Stimulated activated CD8-positive, alpha-beta memory T cell treated with anti-CD3 and anti-CD28 coated beads, Interleukin-7, amount 100 ng/mL, for 24 hours (primary cell): ENCODE results near the gene CDKL1.
"Not testable (repeated sequence)": the region's sequence is repeated elsewhere in the genome, so short reads cannot be mapped to it uniquely, and the experiment has no call there.

Source experiments
- DNase-seq: peaks from one replicate; pipeline ENCODE4 v3.0.0-alpha.2; 2020; ENCODE audit warnings: low read depth

CDKL1 gene

DNA sequence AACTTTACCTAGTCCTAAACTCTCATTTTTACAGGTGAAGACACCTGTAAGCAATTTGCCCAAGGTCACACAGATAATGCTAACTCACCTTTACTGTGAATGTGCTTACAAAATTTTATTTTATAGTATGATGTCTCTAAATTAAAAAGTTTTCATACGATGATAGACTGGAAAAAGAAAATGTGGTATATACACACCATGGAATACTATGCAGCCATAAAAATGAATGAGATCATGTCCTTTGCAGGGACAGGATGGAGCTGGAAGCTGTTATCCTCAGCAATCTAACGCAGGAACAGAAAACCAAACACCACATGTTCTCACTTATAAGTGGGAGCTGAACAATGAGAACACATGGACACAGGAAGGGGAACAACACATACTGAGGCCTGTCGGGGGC lies 40.4 kb downstream of the CDKL1 start:
- not testable (repeated sequence) for DNase-seq

DNA sequence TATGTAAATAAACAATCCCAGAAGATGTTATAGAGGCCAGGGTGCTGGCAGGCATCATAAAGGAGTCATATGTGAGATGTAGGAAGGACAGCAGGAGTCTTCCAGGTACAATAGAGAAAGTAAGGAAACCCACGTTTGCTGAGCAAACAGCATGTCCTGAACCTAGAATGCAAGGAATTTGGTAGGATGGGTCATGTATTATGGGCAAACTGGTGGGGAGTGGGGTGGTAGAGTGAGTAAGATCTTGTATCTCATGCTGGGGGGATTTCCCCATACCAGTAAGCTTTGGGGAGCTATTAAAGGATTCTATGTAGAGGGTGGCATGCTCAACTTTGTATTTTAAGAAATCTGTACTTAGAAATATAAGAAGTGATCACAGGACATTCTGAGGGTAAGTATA lies 41.0 kb downstream of the CDKL1 start:
- no peak for DNase-seq

GRCh38 chr14:50354527-50354926 lies 42.2 kb downstream of the CDKL1 start:
- no peak for DNase-seq

- no peak for DNase-seq
These were observed 43.6 kb downstream of the CDKL1 start for GRCh38 chr14:50353126-50353525.

DNA sequence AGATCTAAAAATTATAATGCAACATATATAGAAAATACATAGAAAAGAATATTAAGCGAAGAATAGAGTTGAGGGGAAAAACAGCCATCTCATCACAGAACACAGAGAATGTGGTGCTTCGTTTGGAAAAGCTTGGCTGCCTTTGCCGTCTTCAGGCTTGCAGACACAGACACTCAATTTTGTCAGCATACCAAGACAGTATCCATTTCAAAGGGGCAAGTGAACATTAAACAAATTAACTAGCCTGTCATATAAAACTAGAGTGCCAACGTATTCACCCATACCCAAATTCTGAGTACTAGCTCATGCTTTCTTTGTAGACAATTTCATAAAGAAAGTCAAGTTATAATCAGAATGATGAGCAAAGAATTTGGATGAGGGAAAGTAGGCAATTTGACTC lies 44.1 kb downstream of the CDKL1 start:
- DNase-seq: no peak

DNA sequence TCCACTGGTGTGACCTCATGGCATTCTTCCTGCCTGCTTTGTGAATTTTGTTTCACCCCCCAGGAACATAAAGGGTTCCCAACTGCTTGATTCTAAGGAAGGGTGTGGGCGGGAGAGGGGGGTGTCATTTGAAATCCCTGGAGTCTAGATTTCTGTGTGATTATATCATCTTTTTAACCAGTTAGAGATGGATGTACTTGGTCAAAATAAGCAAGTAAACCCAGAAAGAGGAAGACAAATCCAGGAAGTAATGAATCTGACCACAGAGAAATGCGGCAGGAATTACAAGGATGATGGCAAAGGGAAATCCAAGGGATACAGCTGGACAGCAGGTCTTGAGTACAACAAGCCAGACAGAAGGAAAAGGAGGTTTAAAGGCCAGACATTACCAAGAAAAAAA lies 45.7 kb downstream of the CDKL1 start:
- DNase-seq: no peak

- no peak for DNase-seq
These were observed 47.7 kb downstream of the CDKL1 start for GRCh38 chr14:50348933-50349332.

- no peak for DNase-seq
These were observed 49.2 kb downstream of the CDKL1 start for GRCh38 chr14:50347521-50347920.

DNA sequence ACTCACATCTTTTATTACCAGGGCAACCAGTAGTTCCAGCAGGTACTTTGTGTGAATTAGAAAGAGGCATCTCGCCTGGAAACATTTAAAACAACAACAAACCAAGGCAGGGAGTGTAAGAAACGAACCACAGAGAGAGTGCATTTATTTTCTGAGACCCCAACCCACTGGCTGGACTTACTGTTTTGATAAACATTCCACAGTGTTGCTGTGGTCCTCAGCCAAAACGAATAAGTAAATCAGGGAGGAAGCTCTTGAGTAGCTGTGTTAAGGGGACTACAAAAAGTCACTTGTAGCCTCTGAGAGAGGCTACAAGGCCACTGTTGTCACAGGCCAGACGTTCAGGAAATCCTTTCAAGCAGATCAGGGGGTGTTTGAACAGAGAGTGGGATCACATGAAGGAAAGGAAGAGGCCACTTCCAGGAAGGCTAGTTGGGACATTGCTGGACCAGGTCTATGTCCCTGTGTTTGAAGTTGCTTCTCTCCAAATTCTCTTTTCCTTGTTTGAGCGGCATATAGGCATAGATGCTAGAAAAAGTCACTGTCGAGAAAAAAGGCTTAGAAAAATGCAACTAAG lies 50.7 kb downstream of the CDKL1 start:
- DNase-seq: no peak

DNA sequence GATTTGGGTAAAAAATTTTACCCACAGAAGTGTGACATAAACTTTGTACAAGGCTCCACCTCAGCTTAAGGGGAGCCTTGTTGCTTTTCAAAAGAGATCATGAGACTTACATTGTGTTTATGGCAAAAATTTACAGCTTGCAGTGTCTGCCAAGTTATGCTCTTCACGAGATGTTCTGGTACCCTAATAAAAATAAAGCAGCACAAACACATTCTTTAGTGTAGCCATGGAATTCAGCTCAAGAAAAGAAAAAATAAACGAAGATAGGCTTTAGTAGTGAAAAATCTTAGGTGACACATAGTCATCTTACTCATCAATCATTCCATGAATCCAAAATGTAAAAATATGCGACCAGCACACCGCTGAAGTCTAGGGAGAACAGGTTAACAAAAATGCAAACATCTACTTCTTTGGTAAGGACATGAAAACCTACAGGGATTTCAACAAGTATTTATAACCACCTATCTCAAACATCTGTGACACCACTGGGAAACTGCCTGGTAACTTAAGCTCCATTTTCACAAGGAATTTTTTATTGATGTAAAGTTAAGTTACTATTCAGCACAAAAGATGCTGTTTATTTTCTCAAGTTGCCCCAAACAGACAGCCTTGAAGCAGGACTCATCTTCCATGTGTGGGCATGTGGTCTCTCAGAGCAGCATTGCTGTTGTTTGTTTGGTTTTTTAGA lies 51.7 kb downstream of the CDKL1 start:
- no peak for DNase-seq

GRCh38 chr14:50344116-50344775 lies 52.4 kb downstream of the CDKL1 start:
- DNase-seq: no peak

GRCh38 chr14:50343434-50343833 lies 53.2 kb downstream of the CDKL1 start:
- DNase-seq: no peak

DNA sequence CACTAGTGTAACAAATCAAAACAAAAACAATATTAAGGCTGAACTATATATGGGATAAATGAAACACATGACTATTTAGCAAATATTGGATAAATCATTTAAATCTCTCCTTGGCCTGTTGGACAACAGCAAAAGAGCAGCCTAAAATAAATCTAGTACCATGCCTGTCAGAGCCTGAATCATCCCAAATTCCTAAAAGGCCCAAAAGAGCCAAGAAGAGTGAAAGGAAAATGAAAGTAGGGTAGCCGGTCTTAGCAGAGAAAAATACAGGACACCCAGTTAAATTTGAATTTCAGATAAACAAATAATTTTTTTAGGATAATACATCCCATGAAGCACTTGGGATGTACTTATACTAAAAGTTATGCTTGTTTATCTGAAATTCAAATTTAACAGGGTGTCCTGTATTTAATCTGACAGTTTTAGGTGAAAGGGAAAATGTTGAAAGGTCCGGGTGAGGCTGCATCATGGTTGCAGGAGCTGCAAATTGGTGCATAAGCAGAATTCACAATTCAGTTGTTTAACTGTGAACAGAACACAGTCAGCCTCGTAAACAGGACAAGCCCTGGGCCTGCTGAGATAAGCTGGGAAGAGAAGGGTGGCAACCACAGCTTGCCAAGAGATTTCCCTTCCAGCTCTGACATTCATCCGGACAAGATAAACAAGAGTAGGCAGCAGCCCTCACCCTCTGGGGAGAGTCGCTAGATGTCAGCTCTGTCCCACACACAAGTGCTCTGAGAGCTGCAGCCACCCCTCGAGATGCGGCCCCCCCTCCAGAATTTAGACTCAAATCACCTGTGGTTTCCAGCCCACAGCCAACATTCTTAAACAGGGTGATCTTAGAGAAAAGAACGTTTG lies 54.2 kb downstream of the CDKL1 start:
- DNase-seq: no peak

GRCh38 chr14:50340963-50341362 lies 55.7 kb downstream of the CDKL1 start:
- no peak for DNase-seq

GRCh38 chr14:50340045-50340444 lies 56.6 kb downstream of the CDKL1 start:
- no peak for DNase-seq

DNA sequence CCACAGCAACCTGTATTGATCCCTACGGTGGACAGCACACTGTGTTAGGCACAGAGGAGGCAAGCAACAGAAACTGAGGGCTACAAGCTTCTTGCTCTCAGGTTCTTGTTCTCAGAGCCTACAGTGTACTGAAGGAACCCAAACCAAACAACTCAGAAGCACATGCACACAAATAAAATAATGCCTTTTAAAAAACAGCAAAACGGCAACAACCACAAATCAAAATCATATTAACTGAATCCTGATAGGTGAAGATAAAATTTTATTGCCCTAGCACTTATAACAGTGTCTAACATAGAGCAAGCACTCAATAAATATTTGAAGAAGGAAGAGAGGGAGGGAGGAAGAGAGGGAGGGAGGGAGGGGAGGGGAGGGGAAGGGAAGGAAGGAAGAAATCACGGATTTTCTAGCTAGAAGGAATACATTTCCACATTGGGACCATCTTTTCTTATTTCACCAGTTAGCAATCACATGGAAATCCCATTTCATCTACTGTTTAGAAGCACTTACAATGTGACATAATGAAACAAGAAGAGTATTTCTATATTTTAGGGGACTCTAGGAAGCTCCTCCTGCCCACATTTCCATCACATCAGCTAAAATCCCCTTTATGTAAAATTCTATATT lies 57.4 kb downstream of the CDKL1 start:
- DNase-seq: no peak

GRCh38 chr14:50338587-50338986 lies 58.1 kb downstream of the CDKL1 start:
- no peak for DNase-seq

GRCh38 chr14:50335989-50336824 lies 60.5 kb downstream of the CDKL1 start:
- DNase-seq: no peak

GRCh38 chr14:50335389-50335788 lies 61.3 kb downstream of the CDKL1 start:
- no peak for DNase-seq

DNA sequence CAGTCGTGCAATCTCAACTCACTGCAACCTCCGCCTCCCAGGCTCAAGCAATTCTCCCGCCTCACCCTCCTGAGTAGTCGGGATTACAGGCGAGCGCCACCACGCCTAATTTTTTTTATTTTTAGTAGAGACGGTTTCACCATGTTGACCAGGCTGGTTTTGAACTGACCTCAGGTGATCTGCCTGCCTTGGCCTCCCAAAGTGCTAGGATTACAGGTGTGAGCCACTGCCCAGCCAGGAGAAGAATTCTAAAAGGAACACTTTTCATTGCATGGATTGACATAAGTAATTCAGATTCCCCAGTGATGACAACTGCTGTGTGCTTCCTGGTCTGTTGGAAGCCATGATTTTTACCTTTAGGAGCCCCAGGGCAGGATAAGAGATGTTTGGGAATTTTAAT lies 62.5 kb downstream of the CDKL1 start:
- DNase-seq: no peak

GRCh38 chr14:50333014-50333509 lies 63.6 kb downstream of the CDKL1 start:
- DNase-seq: no peak
